Measurements from ENCODE around the gene F8. TPM values are rescaled to one million over a fixed set of nuclear protein-coding genes. Genes with fewer than 3 reads are reported as not detected.

Gene F8
- total RNA-seq, 1 donor from 2014 or later = 1.3 TPM

- Mint-ChIP-seq H3K27me3 (no peaks in the 10 kb centered on the region), H3K9me3 (no peaks in the 10 kb centered on the region), H3K36me3 (peaks cover 17% of the 10 kb centered on the region)
Measured at GRCh38 chrX:155048977-155049619, 26.6 kb upstream of the F8 start.

GRCh38 chrX:155046811-155047528, 24.4 kb upstream of the F8 start:
- Mint-ChIP-seq H3K4me1 (ENCODE audit: unreplicated experiment) (no peaks in the 10 kb centered on the region), H3K36me3 (peaks cover 14% of the 10 kb centered on the region), H3K27me3 (no peaks in the 10 kb centered on the region), H3K4me3 (no peak overlapping the region), H3K9me3 (no peaks in the 10 kb centered on the region), H3K27ac (no peak overlapping the region)
- no peak for DNase-seq (ENCODE audit: extremely low spot score, unreplicated experiment)
- no peak for TF ChIP-seq CTCF (conservative IDR thresholded peaks at IDR 0.05)

More at GRCh38 chrX:155048977-155049619, 26.6 kb upstream of the F8 start:
- TF ChIP-seq CTCF (conservative IDR thresholded peaks at IDR 0.05) = peak; percentile 69
- no peak overlapping the region for H3K27ac Mint-ChIP-seq
- no peak for DNase-seq (ENCODE audit: extremely low spot score, unreplicated experiment)
- H3K4me3 Mint-ChIP-seq = no peak overlapping the region
- H3K4me1 Mint-ChIP-seq (ENCODE audit: unreplicated experiment) = no peaks in the 10 kb centered on the region

- DNase-seq (ENCODE audit: extremely low spot score, unreplicated experiment) = no peak
Measured at GRCh38 chrX:155046129-155046810, 23.7 kb upstream of the F8 start.

GRCh38 chrX:155035688-155036087, 13.2 kb upstream of the F8 start:
- peaks cover 12% of the 10 kb centered on the region for H3K9me3 Mint-ChIP-seq
- H3K4me3 Mint-ChIP-seq = no peak overlapping the region
- peaks cover 28% of the 10 kb centered on the region for H3K36me3 Mint-ChIP-seq
- no peaks in the 10 kb centered on the region for H3K4me1 Mint-ChIP-seq (ENCODE audit: unreplicated experiment)
- no peak for TF ChIP-seq CTCF (conservative IDR thresholded peaks at IDR 0.05)
- no peak overlapping the region for H3K27ac Mint-ChIP-seq
- no peaks in the 10 kb centered on the region for H3K27me3 Mint-ChIP-seq
- no peak for DNase-seq (ENCODE audit: extremely low spot score, unreplicated experiment)

More at GRCh38 chrX:155046129-155046810, 23.7 kb upstream of the F8 start:
- Mint-ChIP-seq H3K4me3 (no peak overlapping the region), H3K36me3 (peaks cover 8% of the 10 kb centered on the region), H3K9me3 (no peaks in the 10 kb centered on the region), H3K27me3 (no peaks in the 10 kb centered on the region), H3K27ac (no peak overlapping the region), H3K4me1 (ENCODE audit: unreplicated experiment) (no peaks in the 10 kb centered on the region)
- TF ChIP-seq CTCF (conservative IDR thresholded peaks at IDR 0.05) = no peak

DNA sequence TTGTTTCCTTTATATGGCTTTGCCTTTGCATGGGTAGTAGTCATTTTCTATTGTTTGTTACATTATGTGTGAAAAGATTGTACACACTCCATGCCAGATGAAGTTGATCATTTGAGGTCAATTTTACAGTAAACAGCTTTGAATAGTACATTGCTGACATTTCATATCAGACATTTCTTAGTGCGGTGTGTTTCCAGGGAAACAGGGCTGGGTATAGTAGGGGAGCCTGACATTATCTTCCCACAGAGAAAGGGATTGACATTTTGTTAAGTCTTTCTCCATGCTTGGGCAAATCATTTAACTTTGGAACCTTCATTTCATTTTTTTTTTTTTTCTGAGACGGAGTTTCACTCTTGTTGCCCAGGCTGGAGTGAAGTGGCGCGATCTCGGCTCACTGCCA, 9.1 kb upstream of the F8 start:
- Mint-ChIP-seq H3K9me3 (peaks cover 7% of the 10 kb centered on the region), H3K4me1 (ENCODE audit: unreplicated experiment) (peaks cover 5% of the 10 kb centered on the region), H3K27ac (no peak overlapping the region), H3K36me3 (peaks cover 15% of the 10 kb centered on the region), H3K4me3 (no peak overlapping the region), H3K27me3 (no peaks in the 10 kb centered on the region)
- no peak for DNase-seq (ENCODE audit: extremely low spot score, unreplicated experiment)
- TF ChIP-seq CTCF (conservative IDR thresholded peaks at IDR 0.05) = no peak
